ENCODE measurements around the gene ZMYND10.

ZMYND10 gene

GRCh38 chr3:50378757-50379156, 33.2 kb upstream of the ZMYND10 start:
- no peak for DNase-seq (ENCODE audit: extremely low spot score)
- ChIA-PET CTCF (no interaction called here), POLR2A (no interaction called here)
- TF ChIP-seq FOXM1 (IDR thresholded peaks at IDR 0.05; ENCODE audit: borderline replicate concordance): no peak
- TF ChIP-seq ZNF384 (IDR thresholded peaks at IDR 0.05): no peak
- TF ChIP-seq SUZ12 (IDR thresholded peaks at IDR 0.05): no peak
- no peak for TF ChIP-seq FOXK2 (IDR thresholded peaks at IDR 0.05)
- no peak for TF ChIP-seq L3MBTL2 (conservative IDR thresholded peaks at IDR 0.05)

- ChIA-PET CTCF (no interaction called here), POLR2A (interaction anchor here (1.0 kb wide), 1 partner anchor 41 kb away, joined by 3 read pairs; no protein-coding TSS in a partner anchor)
- TF ChIP-seq CTBP1 (IDR thresholded peaks at IDR 0.05; ENCODE audit: borderline replicate concordance) (no peak), PKNOX1 (IDR thresholded peaks at IDR 0.05) (no peak), FOXK2 (IDR thresholded peaks at IDR 0.05) (no peak), TARDBP (IDR thresholded peaks at IDR 0.05) (no peak), ELF4 (IDR thresholded peaks at IDR 0.05) (no peak), L3MBTL2 (conservative IDR thresholded peaks at IDR 0.05) (no peak), HDGF (IDR thresholded peaks at IDR 0.05; ENCODE audit: borderline replicate concordance) (no peak), SP1 (IDR thresholded peaks at IDR 0.05) (no peak), SUZ12 (IDR thresholded peaks at IDR 0.05) (no peak), ZNF384 (IDR thresholded peaks at IDR 0.05) (no peak), BHLHE40 (IDR thresholded peaks at IDR 0.05; ENCODE audit: borderline replicate concordance) (no peak), FOXM1 (IDR thresholded peaks at IDR 0.05; ENCODE audit: borderline replicate concordance) (no peak), NFRKB (IDR thresholded peaks at IDR 0.05) (no peak), LEF1 (IDR thresholded peaks at IDR 0.05; ENCODE audit: borderline replicate concordance) (no peak), FOXA1 (IDR thresholded peaks at IDR 0.05) (no peak), ARNT (IDR thresholded peaks at IDR 0.05) (no peak)
- no peak for DNase-seq (ENCODE audit: extremely low spot score)
These were observed 32.5 kb upstream of the ZMYND10 start for GRCh38 chr3:50378024-50378423.

- peak; percentile 26 for DNase-seq (ENCODE audit: extremely low spot score)
- CTCF ChIA-PET: no interaction called here
- TF ChIP-seq PKNOX1 (IDR thresholded peaks at IDR 0.05): no peak
- no peak for TF ChIP-seq BHLHE40 (IDR thresholded peaks at IDR 0.05; ENCODE audit: borderline replicate concordance)
- no peak for TF ChIP-seq SP1 (IDR thresholded peaks at IDR 0.05)
- TF ChIP-seq NFRKB (IDR thresholded peaks at IDR 0.05): no peak
- no peak for TF ChIP-seq L3MBTL2 (conservative IDR thresholded peaks at IDR 0.05)
- TF ChIP-seq HDGF (IDR thresholded peaks at IDR 0.05; ENCODE audit: borderline replicate concordance): no peak
- no peak for TF ChIP-seq FOXK2 (IDR thresholded peaks at IDR 0.05)
- TF ChIP-seq LEF1 (IDR thresholded peaks at IDR 0.05; ENCODE audit: borderline replicate concordance): no peak
- no peak for TF ChIP-seq FOXM1 (IDR thresholded peaks at IDR 0.05; ENCODE audit: borderline replicate concordance)
- no peak for TF ChIP-seq CTBP1 (IDR thresholded peaks at IDR 0.05; ENCODE audit: borderline replicate concordance)
- TF ChIP-seq TARDBP (IDR thresholded peaks at IDR 0.05): no peak
- TF ChIP-seq ARNT (IDR thresholded peaks at IDR 0.05): no peak
- no peak for TF ChIP-seq FOXA1 (IDR thresholded peaks at IDR 0.05)
- TF ChIP-seq SUZ12 (IDR thresholded peaks at IDR 0.05): no peak
- no peak for TF ChIP-seq ELF4 (IDR thresholded peaks at IDR 0.05)
- no peak for TF ChIP-seq ZNF384 (IDR thresholded peaks at IDR 0.05)
- POLR2A ChIA-PET: interaction anchor here (1.0 kb wide), 1 partner anchor 48 kb away, joined by 3 read pairs; the partner anchor contains the start of gene TUSC2
These were observed 29.9 kb upstream of the ZMYND10 start for GRCh38 chr3:50375258-50375931.

- no peak for DNase-seq (ENCODE audit: extremely low spot score)
- TF ChIP-seq SUZ12 (IDR thresholded peaks at IDR 0.05) (no peak), FOXM1 (IDR thresholded peaks at IDR 0.05; ENCODE audit: borderline replicate concordance) (no peak), TARDBP (IDR thresholded peaks at IDR 0.05) (no peak), FOXA1 (IDR thresholded peaks at IDR 0.05) (no peak), PKNOX1 (IDR thresholded peaks at IDR 0.05) (no peak), CTBP1 (IDR thresholded peaks at IDR 0.05; ENCODE audit: borderline replicate concordance) (no peak), HDGF (IDR thresholded peaks at IDR 0.05; ENCODE audit: borderline replicate concordance) (no peak), ARNT (IDR thresholded peaks at IDR 0.05) (no peak), ZNF384 (IDR thresholded peaks at IDR 0.05) (no peak), FOXK2 (IDR thresholded peaks at IDR 0.05) (no peak), BHLHE40 (IDR thresholded peaks at IDR 0.05; ENCODE audit: borderline replicate concordance) (no peak)
- ChIA-PET CTCF (no interaction called here), POLR2A (interaction anchor here (1.0 kb wide), 1 partner anchor 47 kb away, joined by 3 read pairs; the partner anchor contains the start of gene TUSC2)
These were observed 29.1 kb upstream of the ZMYND10 start for GRCh38 chr3:50374363-50375257.

GRCh38 chr3:50373146-50374051, 27.9 kb upstream of the ZMYND10 start:
- no peak for TF ChIP-seq TARDBP (IDR thresholded peaks at IDR 0.05)
- TF ChIP-seq HDGF (IDR thresholded peaks at IDR 0.05; ENCODE audit: borderline replicate concordance): no peak
- no peak for TF ChIP-seq CTBP1 (IDR thresholded peaks at IDR 0.05; ENCODE audit: borderline replicate concordance)
- TF ChIP-seq FOXA1 (IDR thresholded peaks at IDR 0.05): no peak
- no peak for TF ChIP-seq SP1 (IDR thresholded peaks at IDR 0.05)
- TF ChIP-seq NFRKB (IDR thresholded peaks at IDR 0.05): no peak
- TF ChIP-seq PKNOX1 (IDR thresholded peaks at IDR 0.05): no peak
- no peak for TF ChIP-seq BHLHE40 (IDR thresholded peaks at IDR 0.05; ENCODE audit: borderline replicate concordance)
- TF ChIP-seq SUZ12 (IDR thresholded peaks at IDR 0.05): no peak
- TF ChIP-seq ARNT (IDR thresholded peaks at IDR 0.05): no peak
- TF ChIP-seq L3MBTL2 (conservative IDR thresholded peaks at IDR 0.05): no peak
- no peak for TF ChIP-seq FOXM1 (IDR thresholded peaks at IDR 0.05; ENCODE audit: borderline replicate concordance)
- TF ChIP-seq FOXK2 (IDR thresholded peaks at IDR 0.05): no peak
- TF ChIP-seq ZNF384 (IDR thresholded peaks at IDR 0.05): no peak
- no peak for TF ChIP-seq ELF4 (IDR thresholded peaks at IDR 0.05)
- no peak for DNase-seq (ENCODE audit: extremely low spot score)
- ChIA-PET POLR2A (no interaction called here), CTCF (no interaction called here)

All from HEK293T (cell line).